Measurements from ENCODE around the gene RFX4. TPM values are rescaled to one million over a fixed set of nuclear protein-coding genes. Genes with fewer than 3 reads are reported as not detected.
A peak's percentile ranks its signal among the peaks of the same experiment; 100 is the strongest.

Gene RFX4
- total and polyA plus RNA-seq, 12 donors, result 0.01 to 0.11 (median 0.11) TPM; not detected in 9

GRCh38 chr12:106645465-106646330 lies 62.9 kb downstream of the RFX4 start:
- DNase-seq (no peak), ATAC-seq (peak in 1 of 8 donors; percentile 55)
- TF ChIP-seq CTCF (IDR thresholded peaks at IDR 0.05), result no peak
- Histone ChIP-seq H3K4me3 (no peak overlapping the region), H3K36me3 (no peaks in the 10 kb centered on the region), H3K27me3 (no peaks in the 10 kb centered on the region), H3K9me3 (no peaks in the 10 kb centered on the region), H3K27ac (no peak overlapping the region), H3K4me1 (no peaks in the 10 kb centered on the region)
- WGBS, 2 donors, result 89% methylated on average over 6 of the region's 6 CpGs
- intact Hi-C loops (cut with DNase I), result no loop called here

DNA sequence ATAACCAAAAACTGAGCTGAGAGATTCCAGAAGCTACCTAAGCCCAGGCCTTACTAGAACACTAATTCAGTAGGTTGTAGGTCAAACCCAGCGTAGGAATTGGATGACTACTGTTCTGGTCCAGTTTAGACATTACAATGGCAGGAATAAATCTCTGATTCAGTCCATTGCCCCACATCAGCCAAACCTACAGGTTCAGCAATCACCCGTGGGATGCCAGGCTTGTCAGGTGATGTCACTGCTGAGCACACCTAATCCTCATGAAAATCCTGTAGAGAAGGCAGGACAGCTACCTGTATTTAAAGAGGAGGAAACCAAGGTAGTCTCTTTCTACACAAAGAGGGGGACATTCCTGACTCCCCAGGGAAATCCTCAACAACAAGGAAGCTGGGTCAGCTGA lies 63.7 kb downstream of the RFX4 start:
- Histone ChIP-seq H3K9me3 (no peaks in the 10 kb centered on the region), H3K27ac (no peak overlapping the region), H3K4me3 (no peak overlapping the region), H3K4me1 (no peaks in the 10 kb centered on the region), H3K27me3 (no peaks in the 10 kb centered on the region), H3K36me3 (no peaks in the 10 kb centered on the region)
- WGBS, 2 donors, result 75 to 85% methylated on average over 2 of the region's 2 CpGs
- intact Hi-C loops (cut with DNase I), result no loop called here
- DNase-seq (no peak), ATAC-seq (no peak)
- TF ChIP-seq CTCF (IDR thresholded peaks at IDR 0.05), result no peak

- intact Hi-C loops (cut with DNase I), result no loop called here
- H3K36me3 ChIP-seq, result no peaks in the 10 kb centered on the region
- no peaks in the 10 kb centered on the region for H3K4me1 ChIP-seq
- DNase-seq (no peak), ATAC-seq (no peak)
- TF ChIP-seq CTCF (IDR thresholded peaks at IDR 0.05), result no peak
- peaks cover 0 to 7% (median 0%) of the 10 kb centered on the region in 7 donors for H3K27me3 ChIP-seq
- no peak overlapping the region for H3K4me3 ChIP-seq
- no peaks in the 10 kb centered on the region for H3K9me3 ChIP-seq
- H3K27ac ChIP-seq, result no peak overlapping the region
- 80% methylated on average over 12 of the region's 12 CpGs for WGBS, 2 donors
Observed at GRCh38 chr12:106647793-106648514, 65.2 kb downstream of the RFX4 start.

DNA sequence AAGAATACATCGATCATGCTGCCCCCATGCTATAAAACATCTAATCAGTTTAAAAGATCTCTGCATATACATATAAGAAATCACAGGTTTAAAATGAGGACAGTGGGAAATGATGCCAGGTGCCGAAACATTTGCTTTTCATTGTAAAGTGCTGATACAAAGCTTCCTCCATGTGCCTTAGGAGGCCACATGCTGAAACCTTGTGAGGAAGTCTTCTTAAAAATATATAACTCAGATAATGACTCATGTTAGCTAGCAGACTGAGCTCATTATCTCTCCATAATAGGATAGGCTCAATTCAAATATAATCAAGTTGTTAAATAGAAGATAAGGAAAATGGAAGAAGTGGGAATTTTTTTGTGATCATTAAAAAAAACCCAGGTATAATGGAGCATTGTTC lies 65.9 kb downstream of the RFX4 start:
- Histone ChIP-seq H3K27me3 (peaks cover 0 to 7% (median 0%) of the 10 kb centered on the region in 7 donors), H3K4me3 (no peak overlapping the region), H3K27ac (no peak overlapping the region), H3K9me3 (no peaks in the 10 kb centered on the region), H3K36me3 (no peaks in the 10 kb centered on the region), H3K4me1 (no peaks in the 10 kb centered on the region)
- DNase-seq (no peak), ATAC-seq (no peak)
- intact Hi-C loops (cut with DNase I), result no loop called here
- WGBS, 2 donors, result 87 to 88% methylated on average over 2 of the region's 2 CpGs
- no peak for TF ChIP-seq CTCF (IDR thresholded peaks at IDR 0.05)
